Progenitor cell of endocrine pancreas (in vitro differentiated cells): ENCODE measurements around the gene ITGB8. TPM values are rescaled to one million over a fixed set of nuclear protein-coding genes. Genes with fewer than 3 reads are reported as not detected.

Experiments
- DNase-seq: peaks from one replicate; pipeline ENCODE4 v3.0.0; 2021; ENCODE audit warnings: low spot score; ENCODE audit not compliant: unreplicated experiment
- H3K27ac Mint-ChIP-seq: 2 replicates; pipeline ENCODE4 v1.8.0; 2021; ENCODE audit warnings: mild to moderate bottlenecking, moderate library complexity, mixed read lengths
- H3K27me3 Mint-ChIP-seq: 2 replicates; pipeline ENCODE4 v1.8.0; 2021; ENCODE audit warnings: mixed read lengths
- H3K36me3 Mint-ChIP-seq: 2 replicates; pipeline ENCODE4 v1.8.0; 2022; ENCODE audit warnings: mixed read lengths; ENCODE audit not compliant: insufficient read depth
- H3K4me1 Mint-ChIP-seq: 2 replicates; pipeline ENCODE4 v1.8.0; 2021; ENCODE audit warnings: low read depth, mixed read lengths
- H3K4me3 Mint-ChIP-seq: 2 replicates; pipeline ENCODE4 v1.8.0; 2021; ENCODE audit warnings: low read depth, mild to moderate bottlenecking, moderate library complexity, mixed read lengths
- H3K9me3 Mint-ChIP-seq: 2 replicates; pipeline ENCODE4 v1.8.0; 2021; ENCODE audit warnings: low read depth, mixed read lengths
- CTCF ChIP-seq: fragments of 200-600 bp; sonication (generic); IDR thresholded peaks from one replicate; pipeline ENCODE4 v1.5.0; 2021; ENCODE audit warnings: antibody characterized with exemption, mild to moderate bottlenecking; ENCODE audit not compliant: unreplicated experiment
- total RNA-seq: library from RNA; stranded (reverse); gene quantifications from 2 replicates; pipeline ENCODE4 v1.2.1, GENCODE V29; 2021

The ITGB8 gene
- total RNA-seq, 1 donor from 2014 or later = 37.2 TPM

GRCh38 chr7:20411372-20411771, 80.7 kb downstream of the ITGB8 start:
- Mint-ChIP-seq H3K27me3 (no peaks in the 10 kb centered on the region), H3K9me3 (no peaks in the 10 kb centered on the region), H3K27ac (no peak overlapping the region), H3K4me1 (peaks cover 19% of the 10 kb centered on the region), H3K36me3 (peaks cover 30% of the 10 kb centered on the region), H3K4me3 (no peak overlapping the region)
- DNase-seq = no peak
- no peak for TF ChIP-seq CTCF

GRCh38 chr7:20412032-20412431, 81.3 kb downstream of the ITGB8 start:
- no peaks in the 10 kb centered on the region for H3K9me3 Mint-ChIP-seq
- H3K36me3 Mint-ChIP-seq = peaks cover 24% of the 10 kb centered on the region
- DNase-seq = no peak
- H3K4me1 Mint-ChIP-seq = peaks cover 14% of the 10 kb centered on the region
- TF ChIP-seq CTCF = no peak
- no peaks in the 10 kb centered on the region for H3K27me3 Mint-ChIP-seq
- no peak overlapping the region for H3K27ac Mint-ChIP-seq
- no peak overlapping the region for H3K4me3 Mint-ChIP-seq

- no peak for TF ChIP-seq CTCF
- H3K27ac Mint-ChIP-seq = no peak overlapping the region
- peaks cover 4% of the 10 kb centered on the region for H3K4me1 Mint-ChIP-seq
- H3K9me3 Mint-ChIP-seq = no peaks in the 10 kb centered on the region
- DNase-seq = no peak
- no peak overlapping the region for H3K4me3 Mint-ChIP-seq
- H3K27me3 Mint-ChIP-seq = no peaks in the 10 kb centered on the region
- peaks cover 7% of the 10 kb centered on the region for H3K36me3 Mint-ChIP-seq
Observed at GRCh38 chr7:20417260-20417659, 86.6 kb downstream of the ITGB8 start.

- Mint-ChIP-seq H3K9me3 (no peaks in the 10 kb centered on the region), H3K36me3 (peaks cover 7% of the 10 kb centered on the region), H3K27ac (no peak overlapping the region), H3K4me1 (peaks cover 4% of the 10 kb centered on the region), H3K27me3 (no peaks in the 10 kb centered on the region), H3K4me3 (no peak overlapping the region)
- no peak for TF ChIP-seq CTCF
- no peak for DNase-seq
Observed at GRCh38 chr7:20417675-20418382, 87.1 kb downstream of the ITGB8 start.

GRCh38 chr7:20424500-20424899, 93.8 kb downstream of the ITGB8 start:
- Mint-ChIP-seq H3K27ac (no peak overlapping the region), H3K36me3 (no peaks in the 10 kb centered on the region), H3K27me3 (no peaks in the 10 kb centered on the region), H3K4me3 (no peak overlapping the region), H3K9me3 (peaks cover 7% of the 10 kb centered on the region), H3K4me1 (peaks cover 4% of the 10 kb centered on the region)
- DNase-seq = no peak
- no peak for TF ChIP-seq CTCF
